HG02623 (cell line): ENCODE data around the gene MMP12.
"Not testable (repeated sequence)": the region's sequence is repeated elsewhere in the genome, so short reads cannot be mapped to it uniquely, and the experiment has no call there.

ENCODE experiments used
- ATAC-seq: cut with Tn5 transposase; IDR thresholded peaks from one replicate; pipeline ENCODE4 v1.9.1; 2021; ENCODE audit warnings: moderate library complexity; ENCODE audit not compliant: unreplicated experiment

Gene MMP12

DNA sequence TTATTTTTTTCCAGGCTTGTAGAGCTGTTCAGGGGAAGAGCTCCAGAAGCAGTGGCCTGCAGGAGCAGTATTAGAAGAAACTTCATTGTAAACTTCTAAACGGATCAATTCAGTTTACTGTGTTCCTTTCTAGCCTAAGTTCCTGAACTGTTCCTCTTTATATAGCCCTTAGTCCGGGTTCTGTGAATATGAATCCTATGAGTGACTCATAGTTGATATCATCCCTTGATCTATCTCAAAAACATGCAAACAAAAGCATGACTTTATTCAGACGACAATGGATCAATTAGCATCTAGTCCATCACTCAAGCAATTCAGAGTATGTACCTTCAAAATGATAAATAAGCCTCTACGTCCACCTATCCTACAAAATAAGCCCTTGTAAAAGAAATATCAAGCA is at the start of gene MMP12:
Gene MMP12 (minus strand): TSS at position 131 of the 400 bp plus-strand sequence. CDS start 45 bp downstream, at position 86.
- ATAC-seq, result no peak

DNA sequence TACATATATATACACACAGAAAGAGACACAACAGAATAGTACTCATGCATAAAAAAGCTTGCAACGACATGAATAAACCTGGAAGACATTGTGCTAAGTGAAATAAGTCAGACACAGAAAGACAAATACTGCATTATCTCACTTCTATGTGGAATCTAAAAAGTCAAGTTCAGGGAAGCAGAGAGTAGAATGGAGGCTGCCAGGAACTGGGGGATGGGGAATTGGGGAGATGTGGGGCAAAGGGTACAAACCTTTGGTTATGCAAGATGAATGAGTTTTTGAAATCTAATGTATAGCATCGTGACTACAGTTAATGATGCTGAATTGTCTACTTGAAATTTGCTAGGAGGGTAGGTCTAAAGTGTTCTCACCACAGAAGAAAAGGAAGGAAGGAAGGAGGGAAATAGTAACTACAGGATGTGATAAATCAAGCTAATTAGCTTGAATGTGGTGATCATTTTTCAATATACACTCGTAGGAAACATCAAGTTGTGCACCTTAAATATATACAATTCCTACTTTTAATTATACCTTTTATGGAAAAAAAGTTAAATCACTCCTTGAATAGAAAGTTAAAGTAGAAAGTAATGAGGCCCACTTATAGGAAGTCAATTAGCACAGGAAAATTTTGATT is 46.9 kb upstream of the MMP12 start:
- ATAC-seq, result no peak

DNA sequence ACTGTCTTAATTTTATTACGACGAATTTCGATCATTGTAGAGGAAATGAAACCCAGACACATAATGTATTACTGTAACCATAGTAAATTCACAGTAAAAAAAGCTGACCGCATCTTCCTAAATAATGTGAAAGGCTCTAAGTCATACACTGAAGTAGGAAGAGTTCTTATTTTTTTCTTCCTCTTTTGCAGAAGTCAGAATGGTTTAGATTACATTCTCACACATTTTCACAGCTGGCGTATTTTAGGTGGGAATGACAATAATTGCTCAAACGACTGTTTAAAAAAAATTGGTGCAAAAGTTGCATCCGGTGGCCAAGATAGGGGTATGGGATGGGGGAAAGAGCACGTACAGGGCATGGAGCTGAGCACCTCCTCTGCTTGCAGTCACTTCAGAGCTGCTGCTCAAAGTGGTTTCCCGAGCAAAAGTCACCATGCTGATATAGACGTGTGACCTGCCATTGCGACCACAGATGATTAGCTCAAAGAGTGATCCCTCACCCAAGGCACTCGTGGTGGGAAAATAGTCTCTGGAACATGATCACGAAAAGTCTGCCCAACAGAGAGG is 45.4 kb upstream of the MMP12 start:
- peak; percentile 63 for ATAC-seq

GRCh38 chr11:102915044-102915375 is 40.2 kb upstream of the MMP12 start:
- no peak for ATAC-seq

- ATAC-seq, result no peak
These were observed 39.7 kb upstream of the MMP12 start for GRCh38 chr11:102914238-102915043.

DNA sequence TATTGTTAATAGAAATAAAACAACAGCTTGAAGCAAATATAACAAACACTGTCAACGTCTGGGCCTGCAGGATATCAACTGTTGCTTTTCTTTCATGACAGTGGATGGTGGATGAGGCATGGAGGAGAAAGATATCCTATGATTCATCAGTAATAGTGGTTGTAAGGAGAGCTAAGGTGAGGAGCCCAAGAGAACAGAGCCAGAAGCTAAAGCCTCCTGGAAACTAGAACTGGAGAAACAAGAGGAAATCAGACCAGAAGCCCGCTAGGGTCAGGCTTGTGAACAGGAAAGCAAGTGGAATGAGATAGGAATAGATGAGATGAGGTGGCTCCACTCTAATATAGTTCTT is 37.7 kb upstream of the MMP12 start:
- ATAC-seq, result no peak

- ATAC-seq, result no peak
These were observed 37.1 kb upstream of the MMP12 start for GRCh38 chr11:102911758-102912481.

DNA sequence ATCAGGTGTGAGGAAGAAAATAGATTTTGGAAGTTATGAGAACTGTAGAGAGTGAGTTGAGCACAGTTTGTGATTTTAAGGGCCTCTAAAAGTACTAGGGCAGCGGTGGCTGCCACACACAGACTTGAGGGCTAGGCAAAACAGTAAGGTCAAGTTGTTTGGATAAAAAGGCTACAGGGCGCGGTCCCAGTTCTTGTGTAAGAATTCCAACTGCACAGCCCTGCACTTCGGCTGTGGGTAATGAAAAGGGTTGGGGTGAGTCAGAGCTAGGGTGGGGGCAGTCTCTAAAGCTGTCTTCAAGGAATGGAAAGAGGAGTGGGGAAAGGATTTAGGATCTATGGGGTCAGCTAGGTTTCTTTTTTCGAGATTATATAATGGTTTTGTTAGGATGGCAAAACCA is 31.1 kb upstream of the MMP12 start:
- ATAC-seq, result not testable (repeated sequence)

DNA sequence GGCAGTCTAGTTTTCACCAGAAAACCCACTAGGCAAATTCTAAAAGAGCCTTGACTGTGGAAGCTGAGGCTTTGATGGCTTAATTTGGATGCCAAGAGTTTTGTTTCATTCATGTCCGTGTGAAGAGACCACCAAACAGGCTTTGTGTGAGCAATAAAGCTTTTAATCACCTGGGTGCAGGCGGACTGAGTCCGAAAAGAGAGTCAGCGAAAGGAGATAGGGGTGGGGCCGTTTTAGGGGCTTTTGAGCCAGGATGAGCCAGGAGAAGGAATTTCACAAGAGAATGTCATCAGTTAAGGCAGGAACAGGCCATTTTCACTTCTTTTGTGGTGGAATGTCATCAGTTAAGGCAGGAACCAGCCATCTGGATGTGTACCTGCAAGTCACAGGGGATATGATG is 29.1 kb upstream of the MMP12 start:
- ATAC-seq, result not testable (repeated sequence)

DNA sequence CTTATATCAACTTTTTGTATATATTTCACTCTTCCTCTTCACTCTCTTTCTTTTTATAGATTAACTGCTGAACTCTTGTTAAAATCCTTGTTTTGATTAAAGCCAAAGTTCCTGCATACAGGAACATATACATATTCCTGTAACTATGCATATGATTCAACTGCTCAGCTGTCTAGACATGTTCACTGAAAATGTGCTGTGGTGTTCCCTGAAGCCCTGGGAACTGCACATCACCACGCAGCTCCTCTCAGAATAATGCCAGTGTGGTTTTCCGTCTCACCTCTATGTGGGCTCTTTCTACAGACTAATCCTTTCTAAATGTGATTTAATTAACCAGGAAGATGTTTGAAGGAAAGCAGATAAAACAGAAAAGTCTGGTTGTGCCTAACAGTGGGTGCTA is 25.6 kb upstream of the MMP12 start:
- ATAC-seq, result no peak

- no peak for ATAC-seq
These were observed 17.0 kb upstream of the MMP12 start for GRCh38 chr11:102891736-102892135.

DNA sequence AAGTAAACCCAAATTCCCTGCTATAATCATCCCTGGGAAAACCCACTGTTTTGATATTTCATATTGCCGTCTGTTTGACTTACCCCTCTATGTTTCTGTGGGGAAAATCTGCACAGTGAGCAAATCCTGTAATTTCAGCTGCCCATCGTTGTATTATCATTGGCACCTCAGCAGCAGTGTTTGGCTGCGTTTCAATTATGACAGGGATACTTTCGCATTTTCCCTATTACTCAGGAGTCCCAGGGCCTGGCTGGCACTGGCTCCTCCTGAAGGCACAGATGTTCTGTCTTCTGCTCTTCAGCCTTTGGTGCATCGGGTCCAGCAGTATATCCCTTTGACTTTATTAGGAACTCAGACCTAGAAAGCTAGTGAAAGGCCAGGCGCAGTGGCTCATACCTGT is 12.2 kb upstream of the MMP12 start:
- ATAC-seq, result no peak

- ATAC-seq, result no peak
These were observed 8.4 kb upstream of the MMP12 start for GRCh38 chr11:102883141-102883540.

GRCh38 chr11:102882389-102883024 is 7.7 kb upstream of the MMP12 start:
- peak; percentile 61 for ATAC-seq

DNA sequence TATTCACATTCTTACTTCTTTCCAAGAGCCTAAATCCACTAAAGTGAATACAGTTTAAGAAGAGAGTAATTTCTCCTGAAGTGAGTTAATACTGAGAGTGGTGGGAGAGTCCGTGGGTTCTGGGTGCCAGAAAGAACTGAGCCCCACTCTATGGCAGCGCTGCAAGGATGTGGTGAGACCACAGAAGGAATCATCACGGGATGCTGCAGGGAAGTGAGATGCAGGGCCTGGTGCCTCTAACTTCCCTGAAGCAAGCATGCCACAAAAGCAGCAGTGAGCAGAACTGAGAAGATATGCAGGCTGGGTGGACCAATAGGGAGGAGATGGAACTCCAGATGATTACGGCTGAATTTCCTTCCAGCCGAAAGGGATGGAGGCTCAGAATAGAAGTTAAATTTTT is 5.0 kb upstream of the MMP12 start:
- ATAC-seq, result no peak

DNA sequence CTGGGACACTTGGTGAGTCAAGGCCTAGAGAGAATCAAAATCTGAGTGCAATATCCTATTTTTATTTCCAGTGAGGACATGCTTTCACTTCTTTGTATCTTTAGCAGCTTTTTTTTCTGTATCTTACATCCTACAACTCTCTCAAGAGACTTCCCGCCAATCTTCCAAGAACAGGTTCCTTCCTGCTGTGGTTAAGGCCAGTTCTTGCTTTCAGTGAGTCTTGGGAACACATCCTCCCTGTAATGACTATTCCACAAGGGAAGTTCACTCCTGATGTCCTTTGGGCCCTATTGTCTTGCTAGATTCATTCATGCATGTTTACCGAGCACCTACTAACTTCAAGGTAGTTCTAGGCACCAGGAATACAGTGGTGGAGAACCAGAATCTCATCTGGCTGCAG is 3.8 kb upstream of the MMP12 start:
- no peak for ATAC-seq

GRCh38 chr11:102869354-102869964 is 5.3 kb downstream of the MMP12 start:
- ATAC-seq, result not testable (repeated sequence)

DNA sequence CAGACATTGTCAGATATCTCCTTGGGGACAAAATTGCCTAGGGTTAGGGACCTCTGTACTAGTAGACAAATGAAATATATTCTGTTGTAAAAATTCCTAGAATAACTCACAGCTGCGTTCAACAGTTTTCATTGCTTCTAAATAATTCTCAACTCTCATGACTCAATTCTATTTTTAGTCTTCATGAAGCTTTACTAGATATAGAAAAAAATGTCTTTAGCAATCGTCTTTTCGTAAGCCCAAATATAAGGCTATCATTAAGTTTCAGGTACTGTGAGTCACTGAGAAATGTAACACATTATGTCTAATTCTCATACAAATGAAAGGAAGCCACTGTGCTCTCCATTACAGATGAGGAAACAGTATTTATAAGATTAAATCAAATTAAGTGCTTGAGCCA is 6.4 kb downstream of the MMP12 start:
- no peak for ATAC-seq

GRCh38 chr11:102864724-102865123 is 10.1 kb downstream of the MMP12 start:
- ATAC-seq, result no peak

- ATAC-seq, result no peak
These were observed 20.8 kb downstream of the MMP12 start for GRCh38 chr11:102853956-102854355.

- no peak for ATAC-seq
These were observed 21.7 kb downstream of the MMP12 start for GRCh38 chr11:102853055-102853454.
